OCI-LY7 (cell line): Measurements from ENCODE around the gene ADAM12.

Source experiments
- CTCF ChIP-seq: fragments of 200-600 bp; sonication (generic); conservative IDR thresholded peaks from 2 replicates; pipeline ENCODE4 v1.5.1; 2014; ENCODE audit warnings: mild to moderate bottlenecking, antibody characterized with exemption, low read length, moderate library complexity, mixed read lengths
- EZH2phosphoT487 ChIP-seq: fragments of 200-600 bp; sonication (generic); IDR thresholded peaks from 2 replicates; pipeline ENCODE4 v1.6.1; 2018; ENCODE audit warnings: low read depth, borderline replicate concordance, mild to moderate bottlenecking, mixed run types, antibody characterized with exemption, low read length, moderate library complexity, mixed read lengths

- TF ChIP-seq CTCF, result no peak
- TF ChIP-seq EZH2phosphoT487, result no peak
Observed at GRCh38 chr10:126234630-126235029, 153.6 kb downstream of the ADAM12 start.
